A549 (cell line): ENCODE results near the gene MSANTD1. TPM values are rescaled to one million over a fixed set of nuclear protein-coding genes. Genes with fewer than 3 reads are reported as not detected.

ENCODE experiments used
- ATAC-seq, 2 experiments: fragments of 200-7000 bp in 1 of 2; fragments of >200 bp in 1 of 2; cut with Nextera tagmentation in 1 of 2; cut with Tn5 transposase in 1 of 2; 3 replicates each; pipeline versions ENCODE4 v1.8.0 to v1.9.1; 2018 to 2020; ENCODE audit warnings: mild to moderate bottlenecking in 1 of 2, moderate library complexity in 1 of 2
- CTCF ChIA-PET: fragments of 300-600 bp; sonication (Branson Sonifier 250); formaldehyde crosslinking; extraction: SDS; loops from one replicate; lab custom pipeline; 2021; ENCODE audit warnings: antibody characterized with exemption, inconsistent platforms; lab: Yijun Ruan, JAX
- POLR2A ChIA-PET: fragments of 350-600 bp; formaldehyde crosslinking; extraction: SDS; loops from one replicate; lab custom pipeline; 2021; ENCODE audit warnings: antibody characterized with exemption, inconsistent platforms; lab: Yijun Ruan, JAX
- DNase-seq, 2 experiments: peaks; one replicate each; pipeline versions ENCODE4 v3.0.0 to v3.0.0-alpha.2; 2011 to 2016; ENCODE audit warnings: low read depth in 1 of 2, low spot score in 1 of 2
- FAIRE-seq: peaks from 2 replicates; lab custom pipeline; 2011; peaks lifted over from hg19 to GRCh38; lab: Jason Lieb, UNC
- H3K27ac ChIP-seq, 2 experiments: fragments of >200 bp; sonication (Bioruptor Twin); formaldehyde crosslinking; 3 replicates each; pipeline ENCODE4 v1.5.1; 2016 to 2017
- H3K4me1 ChIP-seq: fragments of >200 bp; sonication (Bioruptor Twin); formaldehyde crosslinking; 3 replicates; pipeline ENCODE4 v1.6.1; 2016
- H3K4me2 ChIP-seq: fragments of >200 bp; sonication (Bioruptor Twin); formaldehyde crosslinking; 3 replicates; pipeline ENCODE4 v1.6.1; 2016
- H3K4me3 ChIP-seq: fragments of >200 bp; sonication (Bioruptor Twin); formaldehyde crosslinking; 3 replicates; pipeline ENCODE4 v1.5.1; 2016
- H3K9me3 ChIP-seq: fragments of >200 bp; sonication (Bioruptor Twin); formaldehyde crosslinking; 3 replicates; pipeline ENCODE4 v1.6.1; 2016
- CBX8 ChIP-seq: fragments of 200-600 bp; sonication (generic); IDR thresholded peaks from 2 replicates; pipeline ENCODE4 v1.6.1; 2016
- E2F6 ChIP-seq: IDR thresholded peaks from 2 replicates; pipeline ENCODE4 v1.6.1; 2012; ENCODE audit warnings: low read depth, borderline replicate concordance
- EHF ChIP-seq: fragments of 250-450 bp; sonication (Bioruptor Pico); IDR thresholded peaks from 2 replicates; pipeline ENCODE4 v1.5.0; 2020; ENCODE audit warnings: mild to moderate bottlenecking
- EHMT2 ChIP-seq: fragments of 200-600 bp; sonication (generic); IDR thresholded peaks from 2 replicates; pipeline ENCODE4 v1.6.1; 2016; ENCODE audit warnings: antibody characterized with exemption, low read depth, mild to moderate bottlenecking, moderate library complexity
- HDAC2 ChIP-seq: fragments of 200-600 bp; sonication (generic); IDR thresholded peaks from 2 replicates; pipeline ENCODE4 v1.6.1; 2016
- HOXA7 ChIP-seq: fragments of 250-450 bp; sonication (Bioruptor Pico); IDR thresholded peaks from 2 replicates; pipeline ENCODE4 v1.5.0; 2020; ENCODE audit warnings: mild to moderate bottlenecking, moderate library complexity
- KDM5A ChIP-seq: fragments of 200-600 bp; sonication (generic); IDR thresholded peaks from 2 replicates; pipeline ENCODE4 v1.6.1; 2016; ENCODE audit warnings: antibody characterized with exemption, mild to moderate bottlenecking
- MAFK ChIP-seq: fragments of 450-650 bp; IDR thresholded peaks from 2 replicates; pipeline ENCODE4 v1.6.1; 2014; ENCODE audit not compliant: partially characterized antibody
- MAZ ChIP-seq: fragments of 150-350 bp; IDR thresholded peaks from 2 replicates; pipeline ENCODE4 v1.6.1; 2014; ENCODE audit warnings: antibody characterized with exemption, low read depth, low read length, borderline replicate concordance
- NFE2L2 ChIP-seq: fragments of 150-350 bp; conservative IDR thresholded peaks from 2 replicates; pipeline ENCODE4 v1.6.1; 2014; ENCODE audit warnings: low read length
- NPAS2 ChIP-seq: fragments of 250-450 bp; sonication (Bioruptor Pico); IDR thresholded peaks from 2 replicates; pipeline ENCODE4 v1.8.0; 2022; ENCODE audit warnings: mild to moderate bottlenecking, moderate library complexity, borderline replicate concordance
- POLR2AphosphoS2 ChIP-seq: conservative IDR thresholded peaks from 2 replicates; pipeline ENCODE4 v1.6.1; 2012; ENCODE audit warnings: low read length, improper control_type of control experiment, inconsistent platforms
- RAD21 ChIP-seq, 2 experiments: fragments of >200 bp in 1 of 2; sonication (Bioruptor Twin) in 1 of 2; formaldehyde crosslinking in 1 of 2; IDR thresholded peaks in 1 of 2; conservative IDR thresholded peaks in 1 of 2; 2 replicates in 1 of 2; 3 replicates in 1 of 2; pipeline ENCODE4 v1.6.1; 2012 to 2018; ENCODE audit warnings: inconsistent platforms in 1 of 2
- RARB ChIP-seq: fragments of 250-450 bp; sonication (Bioruptor Pico); IDR thresholded peaks from 2 replicates; pipeline ENCODE4 v1.8.0; 2021; ENCODE audit warnings: mild to moderate bottlenecking, moderate library complexity
- RNF2 ChIP-seq: fragments of 200-600 bp; sonication (generic); IDR thresholded peaks from 2 replicates; pipeline ENCODE4 v1.6.1; 2016; ENCODE audit warnings: low read depth, mild to moderate bottlenecking, antibody characterized with exemption, moderate library complexity, borderline replicate concordance
- TP53 ChIP-seq: fragments of 250-450 bp; sonication (Bioruptor Pico); IDR thresholded peaks from 2 replicates; pipeline ENCODE4 v1.5.0; 2021; ENCODE audit warnings: mild to moderate bottlenecking, moderate library complexity
- ZC3H11A ChIP-seq: fragments of 450-650 bp; IDR thresholded peaks from 2 replicates; pipeline ENCODE4 v1.6.1; 2014; ENCODE audit warnings: antibody characterized with exemption, mild to moderate bottlenecking
- ZFP36 ChIP-seq: fragments of 450-650 bp; IDR thresholded peaks from 2 replicates; pipeline ENCODE4 v1.6.1; 2014; ENCODE audit warnings: borderline replicate concordance; ENCODE audit not compliant: partially characterized antibody
- ZNF302 ChIP-seq: fragments of 250-450 bp; sonication (Bioruptor Pico); IDR thresholded peaks from 2 replicates; pipeline ENCODE4 v1.9.0; 2021; ENCODE audit warnings: inconsistent platforms, mild to moderate bottlenecking, moderate library complexity
- WGBS: methylation state at CpG from one replicate; pipeline ENCODE4 v1.1.6; 2017; ENCODE audit errors: missing lambda C conversion rate; 5-methylcytosine and 5-hydroxymethylcytosine counted together
- polyA plus RNA-seq, 4 experiments: library from polyadenylated mRNA; depleted of rRNA in 3 of 4; stranded (reverse); fragments of >200 nt; fragmentation: RNase III in 1 of 4; extraction: RNeasy Plus Mini Kit Qiagen cat#74134 plus additional on column Dnase treatment in 1 of 4; gene quantifications; 2 replicates in 3 of 4; 3 replicates in 1 of 4; pipeline ENCODE4 v1.2.3, GENCODE V29; 2011 to 2017
- TF ChIP-seq, protein P1 (sequence below): fragments of >200 bp; sonication (Bioruptor Twin); formaldehyde crosslinking; IDR thresholded peaks from 3 replicates; pipeline ENCODE4 v1.5.1; 2016

The MSANTD1 gene
- polyA plus RNA-seq, 2 of the 4 experiments (the other 2 are of a cell fraction) = 0.08 to 0.12 TPM

GRCh38 chr4:3221184-3221494 is 27.8 kb upstream of the MSANTD1 start:
- DNase-seq (no peak), ATAC-seq (no peak), FAIRE-seq (no peak)
- 91% methylated on average over 8 of the region's 8 CpGs for WGBS
- CTCF ChIA-PET = interaction anchor here (1.4 kb wide), 1 partner anchor 125 kb away, joined by 3 read pairs; no protein-coding TSS in a partner anchor
- H3K9me3 ChIP-seq = no peaks in the 10 kb centered on the region
- no peak overlapping the region for H3K4me3 ChIP-seq
- H3K27ac ChIP-seq = no peak overlapping the region
- no peak for TF ChIP-seq TP53 (CRISPR knock-in tag)
- TF ChIP-seq EHMT2 = no peak
- no peak for TF ChIP-seq E2F6
- no peak for TF ChIP-seq POLR2AphosphoS2
- TF ChIP-seq ZNF302 (CRISPR knock-in tag) = no peak
- no peak for TF ChIP-seq NPAS2 (CRISPR knock-in tag)
- TF ChIP-seq CBX8 = no peak
- no peak for TF ChIP-seq RAD21 (conservative IDR thresholded peaks at IDR 0.05 in 1 of 2, IDR thresholded peaks at IDR 0.05 in 1 of 2)
- TF ChIP-seq HOXA7 (CRISPR knock-in tag) = no peak
- no peak for TF ChIP-seq RARB (CRISPR knock-in tag)
- POLR2A ChIA-PET = no interaction called here
- H3K4me1 ChIP-seq = no peaks in the 10 kb centered on the region
- H3K4me2 ChIP-seq = no peak overlapping the region

- ChIA-PET CTCF (interaction anchor here (1.4 kb wide), 1 partner anchor 124 kb away, joined by 3 read pairs; no protein-coding TSS in a partner anchor), POLR2A (no interaction called here)
- no peaks in the 10 kb centered on the region for H3K9me3 ChIP-seq
- H3K27ac ChIP-seq = no peak overlapping the region
- H3K4me2 ChIP-seq = no peak overlapping the region
- no peaks in the 10 kb centered on the region for H3K4me1 ChIP-seq
- 98% methylated on average over 9 of the region's 12 CpGs for WGBS
- H3K4me3 ChIP-seq = no peak overlapping the region
- no peak for FAIRE-seq
- no peak for DNase-seq
- TF ChIP-seq ZFP36 = no peak
- TF ChIP-seq MAFK = no peak
- TF ChIP-seq NFE2L2 = no peak
- TF ChIP-seq TP53 (CRISPR knock-in tag) = no peak
- TF ChIP-seq MAZ = no peak
- no peak for TF ChIP-seq EHF (CRISPR knock-in tag)
- TF ChIP-seq HDAC2 = no peak
- TF ChIP-seq, protein P1, sequence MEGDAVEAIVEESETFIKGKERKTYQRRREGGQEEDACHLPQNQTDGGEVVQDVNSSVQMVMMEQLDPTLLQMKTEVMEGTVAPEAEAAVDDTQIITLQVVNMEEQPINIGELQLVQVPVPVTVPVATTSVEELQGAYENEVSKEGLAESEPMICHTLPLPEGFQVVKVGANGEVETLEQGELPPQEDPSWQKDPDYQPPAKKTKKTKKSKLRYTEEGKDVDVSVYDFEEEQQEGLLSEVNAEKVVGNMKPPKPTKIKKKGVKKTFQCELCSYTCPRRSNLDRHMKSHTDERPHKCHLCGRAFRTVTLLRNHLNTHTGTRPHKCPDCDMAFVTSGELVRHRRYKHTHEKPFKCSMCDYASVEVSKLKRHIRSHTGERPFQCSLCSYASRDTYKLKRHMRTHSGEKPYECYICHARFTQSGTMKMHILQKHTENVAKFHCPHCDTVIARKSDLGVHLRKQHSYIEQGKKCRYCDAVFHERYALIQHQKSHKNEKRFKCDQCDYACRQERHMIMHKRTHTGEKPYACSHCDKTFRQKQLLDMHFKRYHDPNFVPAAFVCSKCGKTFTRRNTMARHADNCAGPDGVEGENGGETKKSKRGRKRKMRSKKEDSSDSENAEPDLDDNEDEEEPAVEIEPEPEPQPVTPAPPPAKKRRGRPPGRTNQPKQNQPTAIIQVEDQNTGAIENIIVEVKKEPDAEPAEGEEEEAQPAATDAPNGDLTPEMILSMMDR = no peak
- ATAC-seq = no peak
Measured at GRCh38 chr4:3221996-3222395, 27.0 kb upstream of the MSANTD1 start.

- DNase-seq = no peak
- Histone ChIP-seq H3K4me2 (no peak overlapping the region), H3K4me3 (no peak overlapping the region), H3K4me1 (no peaks in the 10 kb centered on the region), H3K27ac (no peak overlapping the region), H3K9me3 (no peaks in the 10 kb centered on the region)
- ATAC-seq = no peak
- 87% methylated on average over 10 of the region's 11 CpGs for WGBS
- CTCF ChIA-PET = no interaction called here
- TF ChIP-seq ZC3H11A (no peak), RNF2 (no peak), KDM5A (no peak), POLR2AphosphoS2 (no peak), MAZ (no peak)
- POLR2A ChIA-PET = no interaction called here
- no peak for FAIRE-seq
Measured at GRCh38 chr4:3223346-3223745, 25.6 kb upstream of the MSANTD1 start.
